ENCODE measurements around the gene KAZN. TPM values are rescaled to one million over a fixed set of nuclear protein-coding genes. Genes with fewer than 3 reads are reported as not detected.

Gene KAZN
- total and polyA plus RNA-seq, 4 donors, result 7.6 to 18.8 (median 11.2) TPM

DNA sequence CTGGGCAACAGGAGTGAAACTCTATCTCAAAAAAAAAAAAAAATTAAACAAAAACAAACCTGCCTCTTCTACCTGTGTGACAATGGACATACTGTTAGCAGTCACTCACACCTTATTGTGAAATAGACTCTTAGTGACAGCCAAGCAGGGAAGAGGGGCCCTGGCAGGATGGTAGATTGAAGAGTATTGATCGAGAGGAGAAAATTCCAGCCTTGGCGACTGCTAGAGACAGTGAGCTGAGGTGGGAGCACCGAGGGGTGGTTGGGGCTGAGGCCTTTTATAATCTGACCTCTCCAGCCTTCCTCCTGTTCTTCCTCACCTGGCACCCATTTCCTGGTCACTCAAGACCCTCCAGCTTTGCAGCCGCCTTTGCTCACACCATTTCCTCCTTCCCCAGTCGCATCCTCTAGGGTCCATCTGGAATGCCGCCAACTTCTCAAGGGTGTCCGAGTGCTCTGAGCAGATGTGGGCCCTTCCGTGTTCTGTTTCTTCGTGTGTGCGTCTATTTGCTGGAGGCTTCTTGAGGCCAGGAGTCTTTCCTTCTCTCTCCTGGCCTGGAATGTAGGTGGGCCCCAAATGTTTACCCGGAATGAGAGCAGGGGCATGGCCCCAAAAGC lies 358.2 kb downstream of the KAZN start:
- H3K27ac ChIP-seq (ENCODE audit: low read depth in 1 of 2, low read length in 1 of 2), result peak overlapping the region in 1 of 2 donors; percentile 17
- H3K9me3 ChIP-seq (ENCODE audit: control insufficient read depth in 4 of 4, insufficient read depth in 3 of 4, low read length in 3 of 4), result peaks cover 0 to 4% (median 0%) of the 10 kb centered on the region in 4 donors
- TF ChIP-seq, protein P1, sequence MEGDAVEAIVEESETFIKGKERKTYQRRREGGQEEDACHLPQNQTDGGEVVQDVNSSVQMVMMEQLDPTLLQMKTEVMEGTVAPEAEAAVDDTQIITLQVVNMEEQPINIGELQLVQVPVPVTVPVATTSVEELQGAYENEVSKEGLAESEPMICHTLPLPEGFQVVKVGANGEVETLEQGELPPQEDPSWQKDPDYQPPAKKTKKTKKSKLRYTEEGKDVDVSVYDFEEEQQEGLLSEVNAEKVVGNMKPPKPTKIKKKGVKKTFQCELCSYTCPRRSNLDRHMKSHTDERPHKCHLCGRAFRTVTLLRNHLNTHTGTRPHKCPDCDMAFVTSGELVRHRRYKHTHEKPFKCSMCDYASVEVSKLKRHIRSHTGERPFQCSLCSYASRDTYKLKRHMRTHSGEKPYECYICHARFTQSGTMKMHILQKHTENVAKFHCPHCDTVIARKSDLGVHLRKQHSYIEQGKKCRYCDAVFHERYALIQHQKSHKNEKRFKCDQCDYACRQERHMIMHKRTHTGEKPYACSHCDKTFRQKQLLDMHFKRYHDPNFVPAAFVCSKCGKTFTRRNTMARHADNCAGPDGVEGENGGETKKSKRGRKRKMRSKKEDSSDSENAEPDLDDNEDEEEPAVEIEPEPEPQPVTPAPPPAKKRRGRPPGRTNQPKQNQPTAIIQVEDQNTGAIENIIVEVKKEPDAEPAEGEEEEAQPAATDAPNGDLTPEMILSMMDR (IDR thresholded peaks at IDR 0.05; ENCODE audit: control extremely low read depth, extremely low read depth), result no peak
- peaks cover 0 to 32% (median 6%) of the 10 kb centered on the region in 5 donors for H3K4me1 ChIP-seq (ENCODE audit: control insufficient read depth in 5 of 5, insufficient read depth in 5 of 5, low read length in 5 of 5)
- H3K36me3 ChIP-seq (ENCODE audit: control insufficient read depth in 4 of 4, insufficient read depth in 4 of 4, low read length in 4 of 4), result peaks cover 0 to 13% (median 10%) of the 10 kb centered on the region in 4 donors
- no peak overlapping the region for H3K9ac ChIP-seq (ENCODE audit: insufficient read depth in 1 of 2, low read length in 2 of 2)
- H3K4me3 ChIP-seq, result no peak overlapping the region
- DNase-seq, result peak; percentile 38 to 65 (median 60)
- no peak for ATAC-seq (ENCODE audit: insufficient read depth, low FRiP score)
- H3K27me3 ChIP-seq (ENCODE audit: control insufficient read depth in 3 of 3, insufficient read depth in 3 of 3, low read length in 2 of 3), result no peaks in the 10 kb centered on the region
- 70 to 73% methylated on average over 11 of the region's 11 CpGs for WGBS, 2 donors

DNA sequence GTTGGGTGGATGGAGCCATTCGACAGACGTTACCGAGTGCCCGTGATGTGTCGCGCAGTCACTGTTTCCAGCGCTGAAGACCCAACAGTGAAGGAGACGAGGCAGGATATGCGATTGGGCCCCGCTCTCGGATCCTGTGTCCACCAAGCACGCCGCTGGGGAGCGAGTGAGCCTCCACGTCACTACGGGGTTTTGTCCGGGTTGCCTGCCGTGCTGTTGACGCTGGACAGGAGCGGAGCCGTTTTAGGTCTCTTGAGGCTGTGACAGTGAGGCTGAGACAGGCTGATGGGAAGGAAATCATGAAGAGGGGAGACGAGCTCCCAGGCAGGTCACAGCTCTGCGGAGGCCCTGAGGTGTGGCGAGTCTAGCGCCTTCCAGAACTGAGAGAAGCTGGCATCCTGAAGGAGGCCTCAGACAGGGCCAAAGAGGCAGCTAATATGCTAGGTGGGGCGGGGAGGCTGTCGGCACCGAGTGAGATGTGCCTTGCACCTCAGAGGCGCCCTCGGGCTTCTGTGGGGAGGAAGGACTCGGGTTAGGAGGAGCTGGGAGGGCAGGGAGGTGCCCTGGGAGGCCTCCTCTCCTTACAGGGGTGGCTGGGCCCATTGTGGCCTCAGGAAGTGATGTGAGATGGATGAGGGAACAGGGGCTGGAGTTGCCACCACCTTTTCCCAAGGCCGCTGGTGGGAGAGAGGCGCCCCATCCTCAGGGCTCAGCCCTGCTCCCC lies 359.1 kb downstream of the KAZN start:
- Histone ChIP-seq H3K27ac (ENCODE audit: low read depth in 1 of 2, low read length in 1 of 2) (peak overlapping the region in 1 of 2 donors; percentile 17), H3K4me3 (no peak overlapping the region), H3K9me3 (ENCODE audit: control insufficient read depth in 4 of 4, insufficient read depth in 3 of 4, low read length in 3 of 4) (peaks cover 0 to 4% (median 0%) of the 10 kb centered on the region in 4 donors), H3K9ac (ENCODE audit: insufficient read depth in 1 of 2, low read length in 2 of 2) (no peak overlapping the region), H3K36me3 (ENCODE audit: control insufficient read depth in 4 of 4, insufficient read depth in 4 of 4, low read length in 4 of 4) (peaks cover 0 to 19% (median 15%) of the 10 kb centered on the region in 4 donors), H3K4me1 (ENCODE audit: control insufficient read depth in 5 of 5, insufficient read depth in 5 of 5, low read length in 5 of 5) (peaks cover 0 to 30% (median 6%) of the 10 kb centered on the region in 5 donors), H3K27me3 (ENCODE audit: control insufficient read depth in 3 of 3, insufficient read depth in 3 of 3, low read length in 2 of 3) (no peaks in the 10 kb centered on the region)
- no peak for DNase-seq
- 93 to 94% methylated on average over 33 of the region's 33 CpGs for WGBS, 2 donors
- ATAC-seq (ENCODE audit: insufficient read depth, low FRiP score), result no peak
- TF ChIP-seq, protein P1 (IDR thresholded peaks at IDR 0.05; ENCODE audit: control extremely low read depth, extremely low read depth), result no peak

DNA sequence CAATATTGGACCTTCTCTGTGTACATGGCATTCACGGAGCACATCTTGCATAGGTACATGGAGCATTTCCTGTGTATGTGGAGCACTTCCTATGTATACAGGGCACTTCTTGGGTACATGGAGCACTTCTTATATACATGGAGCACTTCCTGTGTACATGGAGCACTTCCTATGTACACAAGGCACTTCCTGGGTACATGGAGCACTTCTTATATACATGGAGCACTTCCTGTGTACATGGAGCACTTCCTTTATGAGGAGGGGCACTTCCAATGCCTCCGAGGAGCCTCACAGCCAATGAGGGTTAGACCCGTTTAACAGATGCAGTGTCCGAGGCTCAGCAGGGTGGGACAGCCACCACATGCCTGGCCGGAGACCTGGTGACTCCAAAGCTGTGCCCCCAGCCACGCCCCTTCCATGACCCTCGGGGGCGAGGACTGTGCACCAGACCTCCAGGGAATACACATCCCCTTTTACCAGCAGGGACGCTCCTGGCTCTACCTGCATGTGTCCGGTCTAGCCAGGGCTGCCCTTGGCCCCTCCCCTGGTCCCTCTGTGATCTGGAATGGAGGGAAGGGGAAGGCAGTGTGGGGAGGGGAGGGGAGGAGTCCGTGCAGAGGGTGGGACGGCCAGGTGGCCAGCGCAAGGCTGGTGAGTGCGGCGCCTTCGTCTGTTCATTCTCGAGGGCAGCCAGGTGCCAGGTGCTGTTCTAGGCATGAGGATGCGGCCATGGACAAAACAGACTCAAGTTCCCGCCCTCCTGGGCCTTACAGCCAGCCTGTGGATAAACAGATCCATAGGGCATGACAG lies 360.0 kb downstream of the KAZN start:
- Histone ChIP-seq H3K4me3 (no peak overlapping the region), H3K36me3 (ENCODE audit: control insufficient read depth in 4 of 4, insufficient read depth in 4 of 4, low read length in 4 of 4) (peaks cover 0 to 27% (median 19%) of the 10 kb centered on the region in 4 donors), H3K4me1 (ENCODE audit: control insufficient read depth in 5 of 5, insufficient read depth in 5 of 5, low read length in 5 of 5) (peaks cover 0 to 24% (median 6%) of the 10 kb centered on the region in 5 donors), H3K27me3 (ENCODE audit: control insufficient read depth in 3 of 3, insufficient read depth in 3 of 3, low read length in 2 of 3) (no peaks in the 10 kb centered on the region), H3K9ac (ENCODE audit: insufficient read depth in 1 of 2, low read length in 2 of 2) (no peak overlapping the region), H3K9me3 (ENCODE audit: control insufficient read depth in 4 of 4, insufficient read depth in 3 of 4, low read length in 3 of 4) (peaks cover 0 to 4% (median 0%) of the 10 kb centered on the region in 4 donors), H3K27ac (ENCODE audit: low read depth in 1 of 2, low read length in 1 of 2) (peak overlapping the region in 1 of 2 donors; percentile 17)
- DNase-seq (no peak), ATAC-seq (ENCODE audit: insufficient read depth, low FRiP score) (no peak)
- 83 to 87% methylated on average over 19 of the region's 19 CpGs for WGBS, 2 donors
- TF ChIP-seq, protein P1 (IDR thresholded peaks at IDR 0.05; ENCODE audit: control extremely low read depth, extremely low read depth), result no peak

Measured in lung (tissue), 12 donors.